ENCODE results near the gene ABHD1.

DNA sequence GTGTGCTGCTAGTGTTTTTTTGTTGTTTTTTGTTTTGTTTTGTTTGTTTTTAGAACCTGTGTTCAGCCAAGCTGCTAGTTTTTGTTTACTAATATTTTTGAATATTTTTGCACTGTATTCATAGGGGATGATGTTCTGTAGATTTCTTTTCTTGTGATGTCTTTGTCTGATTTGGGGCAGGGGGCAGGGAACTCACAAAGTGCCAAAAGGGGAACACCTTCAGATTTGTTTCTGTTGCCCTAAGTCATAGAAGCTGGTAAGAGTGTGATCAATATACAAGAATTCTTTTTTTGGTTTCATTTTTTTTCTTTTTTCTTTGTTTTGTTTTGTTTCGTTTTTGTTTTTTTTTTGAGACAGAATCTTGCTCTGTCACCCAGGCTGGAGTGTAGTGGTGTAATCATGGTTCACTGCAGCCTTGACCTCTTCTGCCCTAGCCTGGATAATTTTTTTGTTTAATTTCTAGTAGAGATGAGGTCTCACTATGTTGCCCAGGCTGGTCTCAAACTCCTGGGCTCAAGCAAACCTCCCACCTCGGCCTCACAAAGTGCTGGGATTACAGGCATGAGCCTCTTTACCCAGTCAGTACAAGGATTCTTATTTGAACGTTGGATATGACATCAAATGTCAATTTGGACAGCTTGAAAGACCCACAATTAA lies 55.9 kb downstream of the ABHD1 start:
- TF ChIP-seq, protein P1, sequence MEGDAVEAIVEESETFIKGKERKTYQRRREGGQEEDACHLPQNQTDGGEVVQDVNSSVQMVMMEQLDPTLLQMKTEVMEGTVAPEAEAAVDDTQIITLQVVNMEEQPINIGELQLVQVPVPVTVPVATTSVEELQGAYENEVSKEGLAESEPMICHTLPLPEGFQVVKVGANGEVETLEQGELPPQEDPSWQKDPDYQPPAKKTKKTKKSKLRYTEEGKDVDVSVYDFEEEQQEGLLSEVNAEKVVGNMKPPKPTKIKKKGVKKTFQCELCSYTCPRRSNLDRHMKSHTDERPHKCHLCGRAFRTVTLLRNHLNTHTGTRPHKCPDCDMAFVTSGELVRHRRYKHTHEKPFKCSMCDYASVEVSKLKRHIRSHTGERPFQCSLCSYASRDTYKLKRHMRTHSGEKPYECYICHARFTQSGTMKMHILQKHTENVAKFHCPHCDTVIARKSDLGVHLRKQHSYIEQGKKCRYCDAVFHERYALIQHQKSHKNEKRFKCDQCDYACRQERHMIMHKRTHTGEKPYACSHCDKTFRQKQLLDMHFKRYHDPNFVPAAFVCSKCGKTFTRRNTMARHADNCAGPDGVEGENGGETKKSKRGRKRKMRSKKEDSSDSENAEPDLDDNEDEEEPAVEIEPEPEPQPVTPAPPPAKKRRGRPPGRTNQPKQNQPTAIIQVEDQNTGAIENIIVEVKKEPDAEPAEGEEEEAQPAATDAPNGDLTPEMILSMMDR (IDR thresholded peaks at IDR 0.05): no peak
- TF ChIP-seq POLR2A (IDR thresholded peaks at IDR 0.05): no peak
